Dermis blood vessel endothelial cell (primary cell): ENCODE data around the gene KAZN. TPM values are rescaled to one million over a fixed set of nuclear protein-coding genes. Genes with fewer than 3 reads are reported as not detected.

Experiments
- DNase-seq: peaks from one replicate; pipeline ENCODE4 v3.0.0; 2010
- total RNA-seq: library from RNA; depleted of rRNA; stranded (reverse); fragments of >200 nt; gene quantifications from 2 replicates; pipeline ENCODE4 v1.2.3, GENCODE V29; 2014

KAZN gene
- total RNA-seq, 1 donor from 2014 or later, result 1.9 TPM

DNA sequence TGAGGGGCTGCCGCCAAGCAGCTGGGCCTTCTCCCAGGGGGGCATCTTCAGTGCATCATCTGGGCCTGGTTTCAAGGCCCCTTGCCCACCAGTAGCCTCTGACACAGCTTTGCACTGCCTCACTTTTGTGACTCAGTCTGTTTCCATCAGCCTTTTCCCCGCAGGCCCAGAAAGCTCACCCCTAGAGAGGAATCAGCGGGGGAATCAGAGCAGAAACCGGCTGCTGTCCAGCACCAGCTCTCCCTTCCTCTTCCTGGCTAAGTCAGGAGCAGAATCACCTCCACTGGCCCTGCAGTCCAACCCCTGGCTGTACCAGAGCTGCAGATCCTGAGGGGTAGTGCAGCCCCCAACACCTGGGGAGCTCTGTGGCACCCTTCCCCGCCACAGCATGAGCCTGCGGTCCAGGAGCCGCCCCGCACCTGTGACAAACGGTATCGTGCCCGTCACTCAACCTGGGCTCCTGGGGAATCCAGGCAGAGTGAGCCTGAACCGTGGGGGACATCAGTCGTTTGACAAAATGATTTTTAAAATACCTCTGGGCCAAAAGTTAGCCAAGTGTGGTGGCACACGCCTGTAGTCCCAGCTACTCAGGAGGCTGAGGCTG lies 471.8 kb downstream of the KAZN start:
- DNase-seq, result no peak

GRCh38 chr1:15071936-15072335 lies 473.5 kb downstream of the KAZN start:
- DNase-seq, result no peak

GRCh38 chr1:15073799-15074308 lies 475.4 kb downstream of the KAZN start:
- DNase-seq, result no peak

GRCh38 chr1:15075175-15075574 lies 476.7 kb downstream of the KAZN start:
- DNase-seq, result no peak

GRCh38 chr1:15075817-15076216 lies 477.3 kb downstream of the KAZN start:
- DNase-seq, result no peak

GRCh38 chr1:15076807-15077206 lies 478.3 kb downstream of the KAZN start:
- no peak for DNase-seq

- DNase-seq, result no peak
Observed at GRCh38 chr1:15077384-15077783, 478.9 kb downstream of the KAZN start.

DNA sequence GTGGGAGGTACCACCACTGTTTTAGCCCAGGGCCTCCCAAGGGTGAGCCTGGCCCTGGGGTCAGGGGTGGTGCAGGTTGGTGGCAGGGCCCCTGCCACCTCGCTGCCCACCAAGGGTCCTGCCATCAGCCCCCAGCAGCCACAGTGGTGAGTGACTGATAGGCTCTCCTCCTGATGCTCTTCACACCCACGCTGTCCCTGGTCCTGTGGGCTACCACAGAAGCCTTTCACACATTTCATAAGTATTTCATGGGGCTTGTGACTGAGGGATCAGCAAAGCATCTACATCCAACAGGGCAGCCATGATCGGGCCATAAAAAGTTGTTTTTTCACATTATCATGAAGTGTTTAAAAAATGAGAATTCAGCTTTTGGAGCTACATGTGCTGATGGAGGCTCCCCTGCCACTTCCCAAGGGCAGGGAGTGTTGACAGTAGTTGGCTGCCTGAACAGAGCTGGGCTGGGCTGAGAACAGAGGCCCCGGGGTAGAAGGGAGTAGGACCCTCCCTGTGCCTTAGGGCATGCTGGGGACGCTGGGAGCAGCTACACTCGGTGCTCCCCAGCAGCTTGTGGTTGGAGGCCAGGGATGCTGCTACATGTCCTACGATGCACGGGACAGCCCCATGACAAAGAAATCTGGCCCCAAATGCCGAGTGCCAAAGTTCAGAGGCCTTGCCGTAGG lies 482.0 kb downstream of the KAZN start:
- DNase-seq, result no peak

GRCh38 chr1:15081102-15081501 lies 482.6 kb downstream of the KAZN start:
- DNase-seq, result no peak

- no peak for DNase-seq
Observed at GRCh38 chr1:15083578-15083977, 485.1 kb downstream of the KAZN start.

DNA sequence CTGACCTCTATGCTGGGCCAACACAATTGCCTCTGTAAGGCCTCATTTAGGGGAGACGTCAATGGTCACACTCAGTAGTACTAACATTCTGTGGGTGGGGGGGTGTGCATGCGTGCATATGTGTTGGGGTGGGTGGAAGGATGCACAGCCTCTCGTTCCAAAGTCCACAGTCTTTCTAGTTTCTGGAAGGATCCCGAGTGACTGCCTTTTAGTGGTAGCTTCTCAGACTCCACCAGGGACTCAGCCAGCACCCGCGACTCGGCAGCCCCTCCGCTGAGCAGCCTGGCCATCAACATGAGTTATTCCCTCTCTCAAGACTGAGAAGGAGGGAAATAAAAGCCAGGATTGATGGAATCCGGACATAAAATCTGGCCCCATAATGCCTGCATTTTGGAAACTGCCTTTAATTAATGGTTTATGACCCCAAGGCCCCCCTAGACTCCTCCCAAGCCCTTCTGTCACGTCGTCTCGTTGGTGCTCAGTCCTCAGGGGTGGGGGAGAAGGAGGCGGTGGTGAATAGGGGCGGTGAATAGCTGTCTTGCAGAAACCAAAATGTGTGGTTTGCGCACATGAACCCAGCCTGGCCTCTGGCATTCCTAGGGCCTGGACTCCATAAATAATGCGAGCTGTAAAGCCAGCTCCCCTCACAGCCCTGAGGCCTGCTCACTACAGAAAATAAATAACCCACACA lies 489.9 kb downstream of the KAZN start:
- DNase-seq, result no peak

GRCh38 chr1:15089258-15089992 lies 490.9 kb downstream of the KAZN start:
- peak; percentile 52 for DNase-seq

- DNase-seq, result peak; percentile 83
Observed at GRCh38 chr1:15090373-15090772, 491.9 kb downstream of the KAZN start.

- no peak for DNase-seq
Observed at GRCh38 chr1:15094056-15094455, 495.6 kb downstream of the KAZN start.

- no peak for DNase-seq
Observed at GRCh38 chr1:15094719-15095495, 496.4 kb downstream of the KAZN start.

DNA sequence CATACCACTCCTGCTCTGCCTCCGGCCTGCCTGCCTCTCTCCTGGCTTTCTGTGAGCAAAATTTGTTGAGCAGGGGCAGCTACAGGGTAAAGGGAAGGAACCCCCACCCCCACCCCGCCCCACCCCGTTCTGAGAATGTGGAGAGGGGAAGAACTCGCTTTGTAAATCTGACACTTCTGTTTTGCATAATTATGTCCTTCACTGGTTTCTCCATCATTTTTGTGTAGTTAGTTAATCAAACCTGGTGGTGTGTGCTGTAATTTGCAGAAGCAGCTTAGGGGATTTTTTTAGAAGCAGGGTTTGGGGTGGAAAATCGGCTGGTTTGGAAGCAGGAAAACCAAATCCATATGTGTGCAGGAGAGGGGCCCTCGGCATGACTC lies 497.0 kb downstream of the KAZN start:
- DNase-seq, result no peak

GRCh38 chr1:15096293-15096692 lies 497.8 kb downstream of the KAZN start:
- no peak for DNase-seq

DNA sequence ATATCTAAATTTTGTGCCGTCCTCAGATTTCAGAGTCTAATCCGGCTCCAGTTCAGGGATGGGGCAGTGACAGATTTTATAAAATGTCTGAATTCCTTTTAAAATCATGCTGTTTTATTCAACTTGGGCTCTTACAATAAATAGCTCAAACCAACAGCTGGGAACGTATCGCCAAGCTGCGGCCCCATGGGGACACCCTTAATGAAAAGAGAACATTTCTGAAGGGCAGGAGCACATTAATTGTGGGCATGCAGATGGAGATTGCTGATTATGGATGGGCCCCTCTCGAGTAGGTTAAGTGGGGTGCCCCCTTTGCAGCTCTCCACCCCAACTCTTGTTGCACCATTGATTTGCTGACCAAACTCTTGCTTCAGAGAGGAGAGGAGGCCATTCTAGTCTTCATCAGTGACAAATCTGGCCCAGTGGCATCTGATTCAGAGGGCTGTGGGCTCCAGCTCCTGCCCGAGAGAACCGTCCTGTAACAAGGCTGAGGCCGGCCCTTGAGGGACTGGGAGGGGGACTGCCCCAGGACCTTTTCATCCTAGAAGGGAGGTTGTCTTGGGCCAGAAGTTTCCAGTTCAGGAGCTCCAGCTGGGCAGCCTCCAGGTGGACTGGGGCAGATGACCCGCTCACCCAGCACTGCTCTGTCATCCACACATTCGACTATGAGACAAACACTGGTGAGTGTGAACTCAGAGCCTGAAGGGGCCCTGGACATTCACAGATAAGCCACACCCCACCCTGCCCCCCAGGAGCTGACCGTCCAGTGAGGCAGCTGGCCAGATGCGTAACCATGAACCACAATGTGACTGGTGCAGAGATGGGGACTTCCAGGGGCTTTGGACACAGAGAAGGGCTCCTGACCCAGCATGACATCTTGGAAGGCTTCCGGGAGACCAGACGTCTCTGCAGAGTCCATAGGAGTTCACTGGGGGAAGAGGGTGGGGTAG lies 500.0 kb downstream of the KAZN start:
- no peak for DNase-seq

DNA sequence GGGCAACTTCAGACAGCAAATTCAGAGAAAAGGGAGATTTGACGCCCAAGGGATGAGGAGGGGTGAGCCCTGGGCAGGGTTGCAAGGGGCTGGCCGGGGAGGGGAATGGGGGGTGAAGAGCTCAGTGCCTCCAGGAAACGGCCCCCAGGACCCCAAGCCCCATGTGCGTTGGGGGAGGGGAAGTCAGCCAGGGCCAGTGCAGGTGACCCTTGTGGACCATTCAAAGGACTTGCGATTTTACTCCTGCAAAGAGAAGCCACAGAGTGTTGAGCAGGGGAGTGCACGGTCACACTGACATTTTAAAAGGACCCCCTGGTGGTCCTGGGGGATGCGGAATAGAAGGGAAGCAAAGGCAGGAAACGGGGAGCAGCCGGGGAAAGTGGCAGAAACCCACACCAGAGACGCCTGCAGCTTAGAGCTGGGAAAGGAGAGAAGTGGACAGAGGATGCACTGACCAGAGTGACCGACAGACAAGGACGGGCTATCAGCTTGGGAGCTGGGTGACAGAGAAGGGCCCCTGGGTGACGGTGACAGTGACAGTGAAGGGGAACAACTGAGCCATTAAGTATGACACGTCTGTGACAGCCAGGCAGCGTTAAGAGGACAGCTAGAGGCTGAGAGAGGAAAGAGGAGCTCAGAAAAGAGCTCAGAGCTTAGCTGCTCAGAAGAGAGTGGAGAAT lies 501.1 kb downstream of the KAZN start:
- DNase-seq, result no peak

GRCh38 chr1:15100121-15100879 lies 501.8 kb downstream of the KAZN start:
- DNase-seq, result peak; percentile 73
